Endothelial cell of umbilical vein (primary cell): ENCODE measurements around the gene TNKS1BP1.

Experiments
- CTCF ChIP-seq, 2 donors: IDR thresholded peaks; 1 replicate in 1 of 2; 2 replicates in 1 of 2; pipeline ENCODE4 v1.5.1; 2011; ENCODE audit warnings: low read length in 2 of 2, mild to moderate bottlenecking in 2 of 2, moderate library complexity in 2 of 2, control low read depth in 1 of 2, inconsistent platforms in 1 of 2, low read depth in 1 of 2; ENCODE audit not compliant: insufficient read depth in 1 of 2; ENCODE audit errors: extremely low read depth in 1 of 2
- MYC ChIP-seq: IDR thresholded peaks from one replicate; pipeline ENCODE4 v1.6.1; 2011; ENCODE audit warnings: mild to moderate bottlenecking, low read depth, low read length
- POLR2A ChIP-seq: IDR thresholded peaks from 2 replicates; pipeline ENCODE4 v1.6.1; 2012; ENCODE audit warnings: low read depth, mild to moderate bottlenecking, control low read depth, low read length
- POLR2AphosphoS5 ChIP-seq: IDR thresholded peaks from 2 replicates; pipeline ENCODE4 v1.6.1; 2012; ENCODE audit warnings: low read depth, mild to moderate bottlenecking, control low read depth, low read length, moderate library complexity; ENCODE audit not compliant: insufficient read depth

GRCh38 chr11:57332694-57333440, 8.1 kb upstream of the TNKS1BP1 start:
- TF ChIP-seq CTCF (IDR thresholded peaks at IDR 0.05; ENCODE audit: extremely low read depth in 1 of 2, insufficient read depth in 1 of 2, low read depth in 1 of 2, low read length in 2 of 2): no peak
- TF ChIP-seq POLR2AphosphoS5: no peak
- TF ChIP-seq MYC: no peak
- TF ChIP-seq POLR2A: no peak
